Activated T-helper 1 cell treated with anti-CD3 and anti-CD28 coated beads, Interleukin-12 subunit alpha, Interleukin-12 subunit beta, Interleukin-2, Interleukin-4 antibody, amounts not matched to agents 30 ng/mL and 10 ng/mL and 1 ng/mL, durations not matched to agents 14 hours and 24 hours and 36 hours (primary cell): ENCODE results near the gene PFKFB1. TPM values are rescaled to one million over a fixed set of nuclear protein-coding genes. Genes with fewer than 3 reads are reported as not detected.

Experiments used
- total RNA-seq: library from RNA; stranded (reverse); gene quantifications from 2 replicates; pipeline ENCODE4 v1.2.3, GENCODE V29; 2022

Gene PFKFB1
- total RNA-seq, 1 donor from 2014 or later: 0.39 TPM

Other genes starting within 250 kb of the PFKFB1 start
- gene ITIH6, start 195.9 kb downstream of the PFKFB1 start, total RNA-seq: not detected in 2 replicates
- 25.7 and 31.2 TPM in 2 replicates for gene MAGED2, start 186.4 kb downstream of the PFKFB1 start, total RNA-seq
- 0.78 and 1.3 TPM in 2 replicates for gene TRO, start 73.4 kb downstream of the PFKFB1 start, total RNA-seq
- gene APEX2, start 6.2 kb upstream of the PFKFB1 start, total RNA-seq: 33.9 and 36.8 TPM in 2 replicates
- not detected in 2 replicates for gene ALAS2, start 36.8 kb upstream of the PFKFB1 start, total RNA-seq
- gene PAGE2B, start 80.8 kb upstream of the PFKFB1 start, total RNA-seq: not detected in 2 replicates
- not detected in 2 replicates for gene PAGE2, start 94.8 kb upstream of the PFKFB1 start, total RNA-seq
- not detected in 2 replicates for gene PAGE5, start 226.2 kb upstream of the PFKFB1 start, total RNA-seq